B cell (primary cell): ENCODE results near the gene HSPA12B. TPM values are rescaled to one million over a fixed set of nuclear protein-coding genes. Genes with fewer than 3 reads are reported as not detected.

ENCODE experiments used
- ATAC-seq: fragments of 200-7000 bp; cut with Tn5 transposase; one replicate; pipeline ENCODE4 v1.10.0; 2021; ENCODE audit warnings: low read depth, mild to moderate bottlenecking, moderate number of reproducible peaks, moderate library complexity
- CTCF ChIA-PET: fragments of 350-600 bp; sonication (Branson Sonifier 250); formaldehyde crosslinking; loops from one replicate; lab custom pipeline; 2021; ENCODE audit warnings: antibody characterized with exemption, inconsistent platforms; lab: Charles Lee
- POLR2A ChIA-PET: fragments of 350-600 bp; sonication (Branson Sonifier 250); formaldehyde crosslinking; loops from one replicate; lab custom pipeline; 2021; ENCODE audit warnings: antibody characterized with exemption; lab: Charles Lee
- DNase-seq: peaks from one replicate; pipeline ENCODE4 v3.0.0; 2013
- H2AFZ ChIP-seq: 2 replicates; pipeline ENCODE4 v1.6.1; 2012; ENCODE audit warnings: mild to moderate bottlenecking, low read depth, low read length; ENCODE audit not compliant: insufficient read depth, poor library complexity, severe bottlenecking
- H3K27ac ChIP-seq, 2 donors: 1 replicate in 1 of 2; 2 replicates in 1 of 2; pipeline ENCODE4 v1.5.1; 2012 to 2013; ENCODE audit warnings: low read length in 2 of 2, mild to moderate bottlenecking in 2 of 2, moderate library complexity in 1 of 2
- H3K27me3 ChIP-seq, 4 experiments: fragments of 200-600 bp in 1 of 4; sonication (generic) in 1 of 4; replicated peaks in 1 of 4; 1 replicate in 2 of 4; 2 replicates in 2 of 4; pipeline versions ENCODE4 v1.6.1 to v1.7.0; 2013 to 2016; ENCODE audit warnings: low read length in 3 of 4, mild to moderate bottlenecking in 2 of 4, mixed read lengths in 1 of 4, moderate library complexity in 1 of 4; ENCODE audit not compliant: insufficient read depth in 4 of 4, control insufficient read depth in 3 of 4; ENCODE audit errors: control extremely low read depth in 1 of 4
- H3K36me3 ChIP-seq, 2 experiments: replicated peaks in 1 of 2; 1 replicate in 1 of 2; 2 replicates in 1 of 2; pipeline versions ENCODE4 v1.6.1 to v1.7.1; 2013; ENCODE audit warnings: low read length in 1 of 2; ENCODE audit not compliant: insufficient read depth in 2 of 2, control insufficient read depth in 1 of 2; ENCODE audit errors: control extremely low read depth in 1 of 2, extremely low read depth in 1 of 2
- H3K4me1 ChIP-seq, 2 donors: fragments of 200-600 bp in 1 of 2; sonication (generic) in 1 of 2; 1 replicate in 1 of 2; 2 replicates in 1 of 2; pipeline versions ENCODE4 v1.5.1 to v1.6.1; 2013 to 2017; ENCODE audit warnings: low read length in 2 of 2; ENCODE audit not compliant: control insufficient read depth in 2 of 2, insufficient read depth in 2 of 2
- H3K4me2 ChIP-seq: replicated peaks from 2 replicates; pipeline ENCODE3; 2012; ENCODE audit warnings: mild to moderate bottlenecking, low read depth, low read length; ENCODE audit not compliant: poor library complexity, severe bottlenecking
- H3K4me3 ChIP-seq, 5 experiments: fragments of 200-600 bp in 1 of 5; sonication (generic) in 1 of 5; 1 replicate in 3 of 5; 2 replicates in 2 of 5; pipeline versions ENCODE4 v1.5.1 to v1.7.0; 2011 to 2016; ENCODE audit warnings: low read length in 4 of 5, mild to moderate bottlenecking in 4 of 5, low read depth in 2 of 5, control low read depth in 1 of 5, moderate library complexity in 1 of 5; ENCODE audit not compliant: insufficient read depth in 1 of 5; ENCODE audit errors: control extremely low read depth in 1 of 5, extremely low read depth in 1 of 5
- H3K79me2 ChIP-seq: fragments of 200-600 bp; sonication (generic); one replicate; pipeline ENCODE4 v1.6.0; 2016; ENCODE audit warnings: low read length; ENCODE audit not compliant: control insufficient read depth, insufficient read depth
- H3K9ac ChIP-seq: fragments of 200-600 bp; sonication (generic); 2 replicates; pipeline ENCODE4 v1.6.1; 2017; ENCODE audit warnings: mild to moderate bottlenecking, low read length, moderate library complexity
- H3K9me3 ChIP-seq, 3 donors: one replicate each; pipeline versions ENCODE4 v1.6.1 to v1.7.1; 2013; ENCODE audit warnings: low read length in 2 of 3; ENCODE audit not compliant: control insufficient read depth in 2 of 3, insufficient read depth in 1 of 3; ENCODE audit errors: control extremely low read depth in 1 of 3
- H4K20me1 ChIP-seq: 2 replicates; pipeline ENCODE4 v1.6.0; 2012; ENCODE audit warnings: mild to moderate bottlenecking, low read length; ENCODE audit not compliant: insufficient read depth, control insufficient read depth, poor library complexity, severe bottlenecking
- H3K27ac Mint-ChIP-seq: one replicate; pipeline ENCODE4 v1.8.0; 2021; ENCODE audit warnings: mixed read lengths
- H3K27me3 Mint-ChIP-seq: one replicate; pipeline ENCODE4 v1.8.0; 2021; ENCODE audit warnings: mixed read lengths
- H3K4me1 Mint-ChIP-seq: one replicate; pipeline ENCODE4 v1.8.0; 2021; ENCODE audit warnings: mixed read lengths
- H3K4me3 Mint-ChIP-seq: one replicate; pipeline ENCODE4 v1.8.0; 2021; ENCODE audit warnings: mixed read lengths
- H3K9me3 Mint-ChIP-seq: one replicate; pipeline ENCODE4 v1.8.0; 2022; ENCODE audit warnings: mixed read lengths; ENCODE audit not compliant: insufficient read depth
- EZH2 ChIP-seq: IDR thresholded peaks from 2 replicates; pipeline ENCODE4 v1.6.1; 2012; ENCODE audit warnings: borderline replicate concordance, low read depth, mild to moderate bottlenecking, moderate library complexity, low read length; ENCODE audit not compliant: insufficient read depth, poor library complexity, severe bottlenecking
- WGBS: methylation state at CpG from one replicate; pipeline ENCODE4 v1.1.5; 2013; ENCODE audit warnings: missing lambda C conversion rate; ENCODE audit not compliant: insufficient coverage; 5-methylcytosine and 5-hydroxymethylcytosine counted together
- intact Hi-C: fragments of 100-400 bp; cut with micrococcal nuclease; formaldehyde crosslinking; loops from one replicate; pipeline ENCODE4 v1.10.0; 2022
- polyA plus RNA-seq: library from polyadenylated mRNA; depleted of rRNA; stranded (reverse); fragments of >200 nt; gene quantifications from 2 replicates; pipeline ENCODE4 v1.2.3, GENCODE V29; 2012
- total RNA-seq, 2 donors: library from RNA; stranded (reverse); fragments of 120-200 nt in 1 of 2; gene quantifications; 1 replicate in 1 of 2; 2 replicates in 1 of 2; pipeline versions ENCODE4 v1.2.3 to v1.2.4, GENCODE V29; 2013 to 2022
- TF ChIP-seq, protein P1 (sequence below): fragments of 200-600 bp; IDR thresholded peaks from one replicate; pipeline ENCODE4 v1.8.0; 2022; ENCODE audit warnings: antibody characterized with exemption, mild to moderate bottlenecking

The HSPA12B gene
- total and polyA plus RNA-seq, 2 donors (not counting 1 experiment from before 2014, with no cell fraction given) = not detected

DNA sequence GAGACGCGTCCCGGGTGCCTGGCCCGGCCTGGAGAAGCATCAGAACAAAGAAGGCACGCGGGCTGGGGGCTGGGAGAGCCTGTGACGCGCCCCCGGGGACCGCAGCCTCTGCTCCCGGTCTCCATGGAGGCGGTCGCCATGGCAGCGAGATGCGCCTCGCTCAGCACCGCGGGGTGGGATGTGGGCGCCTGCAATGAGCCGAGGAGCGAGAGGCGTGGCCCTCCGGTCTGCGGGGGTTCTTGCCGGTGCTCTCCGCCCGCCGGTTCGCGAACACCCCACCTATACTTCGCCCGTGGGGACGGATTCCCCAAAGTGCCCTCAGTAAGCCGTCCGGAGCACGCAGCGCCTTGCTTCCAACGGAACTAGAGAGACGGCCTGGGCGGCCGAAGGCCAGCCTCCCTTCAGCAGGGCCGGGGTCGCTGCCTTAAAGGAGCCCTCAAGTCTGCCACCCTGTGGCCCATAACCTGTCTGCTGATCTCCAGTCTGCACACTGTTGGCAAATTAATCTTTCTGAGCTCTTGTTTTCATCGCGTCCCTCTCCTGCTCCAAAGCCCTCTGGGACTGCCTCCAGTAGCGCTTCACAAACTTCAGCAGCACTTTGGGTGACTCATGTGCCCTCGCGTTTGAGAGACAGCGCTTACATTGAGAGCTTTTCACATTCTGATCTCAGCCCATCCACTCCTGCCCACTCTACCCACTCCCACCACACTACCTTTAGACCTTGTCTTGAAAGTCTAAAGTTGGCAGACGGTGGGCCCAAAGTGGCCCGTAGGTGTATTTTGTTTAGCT is 36.1 kb downstream of the HSPA12B start:
- Histone ChIP-seq H3K4me3 (peak overlapping the region; percentile 48 to 97 (median 77)), H3K79me2 (peaks cover 10% of the 10 kb centered on the region), H4K20me1 (no peaks in the 10 kb centered on the region), H3K27ac (peak overlapping the region; percentile 98 to 99), H3K27me3 (no peaks in the 10 kb centered on the region), H3K4me1 (peaks cover 12 to 31% of the 10 kb centered on the region in 2 donors), H3K9me3 (peaks cover 0 to 2% (median 0%) of the 10 kb centered on the region in 3 donors), H3K4me2 (peak overlapping the region; percentile 98), H3K9ac (peak overlapping the region; percentile 88), H2AFZ (peak overlapping the region; percentile 98), H3K36me3 (no peaks in the 10 kb centered on the region)
- no peaks in the 10 kb centered on the region for H3K9me3 Mint-ChIP-seq
- H3K4me1 Mint-ChIP-seq = peaks cover 26% of the 10 kb centered on the region
- peak overlapping the region; percentile 96 for H3K4me3 Mint-ChIP-seq
- ChIA-PET CTCF (interaction anchor here (0.8 to 4.8 kb wide), 22 partner anchors 11 to 317 kb away, joined by 3 to 47 read pairs (median 5); partner anchors contain the start of genes AP5S1, CENPB and SPEF1), POLR2A (interaction anchor here (0.8 to 2.4 kb wide), 9 partner anchors 9 to 1424 kb away, joined by 3 to 18 read pairs (median 7); partner anchors contain the start of genes AP5S1, CDC25B, CENPB and MAVS)
- peak; percentile 42 for ATAC-seq
- peak overlapping the region; percentile 97 for H3K27ac Mint-ChIP-seq
- intact Hi-C loops = loop anchor here (1.0 to 5.0 kb wide), 9 partner anchors 13 to 721 kb away; partner anchors contain the start of genes AP5S1, CENPB, MRPS26 and PANK2
- peak; percentile 91 for DNase-seq
- TF ChIP-seq, protein P1, sequence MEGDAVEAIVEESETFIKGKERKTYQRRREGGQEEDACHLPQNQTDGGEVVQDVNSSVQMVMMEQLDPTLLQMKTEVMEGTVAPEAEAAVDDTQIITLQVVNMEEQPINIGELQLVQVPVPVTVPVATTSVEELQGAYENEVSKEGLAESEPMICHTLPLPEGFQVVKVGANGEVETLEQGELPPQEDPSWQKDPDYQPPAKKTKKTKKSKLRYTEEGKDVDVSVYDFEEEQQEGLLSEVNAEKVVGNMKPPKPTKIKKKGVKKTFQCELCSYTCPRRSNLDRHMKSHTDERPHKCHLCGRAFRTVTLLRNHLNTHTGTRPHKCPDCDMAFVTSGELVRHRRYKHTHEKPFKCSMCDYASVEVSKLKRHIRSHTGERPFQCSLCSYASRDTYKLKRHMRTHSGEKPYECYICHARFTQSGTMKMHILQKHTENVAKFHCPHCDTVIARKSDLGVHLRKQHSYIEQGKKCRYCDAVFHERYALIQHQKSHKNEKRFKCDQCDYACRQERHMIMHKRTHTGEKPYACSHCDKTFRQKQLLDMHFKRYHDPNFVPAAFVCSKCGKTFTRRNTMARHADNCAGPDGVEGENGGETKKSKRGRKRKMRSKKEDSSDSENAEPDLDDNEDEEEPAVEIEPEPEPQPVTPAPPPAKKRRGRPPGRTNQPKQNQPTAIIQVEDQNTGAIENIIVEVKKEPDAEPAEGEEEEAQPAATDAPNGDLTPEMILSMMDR = peak; percentile 71
- TF ChIP-seq EZH2 = no peak
- H3K27me3 Mint-ChIP-seq = no peaks in the 10 kb centered on the region
- under 1% methylated on average over 49 of the region's 51 CpGs for WGBS
